GM12878 (cell line): Measurements from ENCODE around the gene SORBS1.

Source experiments
- CREM ChIP-seq: IDR thresholded peaks from 2 replicates; pipeline ENCODE4 v1.6.1; 2014; ENCODE audit warnings: antibody characterized with exemption, low read depth
- EP300 ChIP-seq, 2 experiments: fragments of 150-350 bp in 1 of 2; IDR thresholded peaks; 2 replicates each; pipeline ENCODE4 v1.6.1; 2011 to 2012; ENCODE audit warnings: low read depth in 2 of 2, low read length in 2 of 2, borderline replicate concordance in 1 of 2, improper control_type of control experiment in 1 of 2, inconsistent platforms in 1 of 2; ENCODE audit not compliant: control insufficient read depth in 1 of 2
- JUND ChIP-seq: IDR thresholded peaks from 2 replicates; pipeline ENCODE4 v1.6.1; 2012; ENCODE audit warnings: low read depth, mild to moderate bottlenecking, low read length, improper control_type of control experiment, moderate library complexity
- NR2F1 ChIP-seq: fragments of 450-650 bp; conservative IDR thresholded peaks from 2 replicates; pipeline ENCODE4 v1.6.1; 2017; ENCODE audit warnings: mild to moderate bottlenecking
- POLR2A ChIP-seq: IDR thresholded peaks from 2 replicates; pipeline ENCODE4 v1.6.1; 2011; ENCODE audit warnings: low read depth, mild to moderate bottlenecking, low read length
- RAD21 ChIP-seq: IDR thresholded peaks from 2 replicates; pipeline ENCODE4 v1.6.1; 2011; ENCODE audit warnings: mild to moderate bottlenecking, low read depth, low read length, moderate library complexity; ENCODE audit not compliant: insufficient read depth
- TF ChIP-seq, protein P1 (sequence below): IDR thresholded peaks from 2 replicates; pipeline ENCODE4 v1.6.1; 2011; ENCODE audit warnings: low read depth, mild to moderate bottlenecking, low read length, moderate library complexity, borderline replicate concordance; ENCODE audit errors: extremely low read depth
- TF ChIP-seq, protein P2 (sequence below), 3 experiments: IDR thresholded peaks in 2 of 3; conservative IDR thresholded peaks in 1 of 3; 2 replicates each; pipeline ENCODE4 v1.5.1; 2011; ENCODE audit warnings: low read depth in 3 of 3, low read length in 3 of 3, mild to moderate bottlenecking in 3 of 3, control low read depth in 2 of 3, moderate library complexity in 2 of 3, inconsistent platforms in 1 of 3, mixed read lengths in 1 of 3; ENCODE audit not compliant: control insufficient read depth in 2 of 3, insufficient read depth in 1 of 3; ENCODE audit errors: extremely low read depth in 1 of 3

DNA sequence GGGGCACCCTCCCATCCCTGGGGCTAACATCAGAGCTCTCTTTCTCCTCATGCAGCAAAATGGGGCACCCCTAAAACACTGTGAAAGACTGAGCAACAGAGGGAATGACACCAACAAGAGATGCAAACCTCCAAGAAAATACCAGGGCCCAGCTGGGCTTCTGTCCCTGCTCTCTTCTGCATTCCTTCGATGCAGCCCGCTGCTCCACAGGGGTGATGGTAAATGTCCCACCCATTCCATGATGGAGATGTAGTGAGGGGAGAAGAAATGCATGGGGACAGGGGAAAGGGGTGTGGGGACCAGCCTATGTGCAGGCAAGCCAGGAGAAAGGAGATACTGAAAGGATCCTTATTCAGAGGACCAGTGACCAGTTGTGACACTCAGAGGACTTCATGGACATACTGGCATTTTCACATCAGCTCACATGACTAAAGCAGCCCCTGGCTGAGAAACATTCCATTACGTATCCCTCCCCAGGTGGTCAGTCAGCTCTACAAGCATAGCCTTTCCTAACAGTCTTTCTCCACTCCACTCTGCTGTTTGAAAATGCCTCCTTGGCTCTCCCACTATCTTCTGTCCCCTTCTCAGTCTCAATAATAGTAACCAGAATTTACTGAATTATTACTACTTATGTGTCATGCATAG is 13.3 kb downstream of the SORBS1 start:
- TF ChIP-seq, protein P1, sequence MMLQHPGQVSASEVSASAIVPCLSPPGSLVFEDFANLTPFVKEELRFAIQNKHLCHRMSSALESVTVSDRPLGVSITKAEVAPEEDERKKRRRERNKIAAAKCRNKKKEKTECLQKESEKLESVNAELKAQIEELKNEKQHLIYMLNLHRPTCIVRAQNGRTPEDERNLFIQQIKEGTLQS: no peak
- TF ChIP-seq POLR2A (no peak), RAD21 (no peak), EP300 (IDR thresholded peaks at IDR 0.05; ENCODE audit: borderline replicate concordance in 1 of 2, control insufficient read depth in 1 of 2, low read depth in 2 of 2, low read length in 2 of 2) (no peak), CREM (no peak), JUND (no peak), NR2F1 (no peak)
- TF ChIP-seq, protein P2, sequence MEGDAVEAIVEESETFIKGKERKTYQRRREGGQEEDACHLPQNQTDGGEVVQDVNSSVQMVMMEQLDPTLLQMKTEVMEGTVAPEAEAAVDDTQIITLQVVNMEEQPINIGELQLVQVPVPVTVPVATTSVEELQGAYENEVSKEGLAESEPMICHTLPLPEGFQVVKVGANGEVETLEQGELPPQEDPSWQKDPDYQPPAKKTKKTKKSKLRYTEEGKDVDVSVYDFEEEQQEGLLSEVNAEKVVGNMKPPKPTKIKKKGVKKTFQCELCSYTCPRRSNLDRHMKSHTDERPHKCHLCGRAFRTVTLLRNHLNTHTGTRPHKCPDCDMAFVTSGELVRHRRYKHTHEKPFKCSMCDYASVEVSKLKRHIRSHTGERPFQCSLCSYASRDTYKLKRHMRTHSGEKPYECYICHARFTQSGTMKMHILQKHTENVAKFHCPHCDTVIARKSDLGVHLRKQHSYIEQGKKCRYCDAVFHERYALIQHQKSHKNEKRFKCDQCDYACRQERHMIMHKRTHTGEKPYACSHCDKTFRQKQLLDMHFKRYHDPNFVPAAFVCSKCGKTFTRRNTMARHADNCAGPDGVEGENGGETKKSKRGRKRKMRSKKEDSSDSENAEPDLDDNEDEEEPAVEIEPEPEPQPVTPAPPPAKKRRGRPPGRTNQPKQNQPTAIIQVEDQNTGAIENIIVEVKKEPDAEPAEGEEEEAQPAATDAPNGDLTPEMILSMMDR (IDR thresholded peaks at IDR 0.05 in 2 of 3, conservative IDR thresholded peaks at IDR 0.05 in 1 of 3; ENCODE audit: control insufficient read depth in 2 of 3, extremely low read depth in 1 of 3, insufficient read depth in 1 of 3, low read depth in 3 of 3, low read length in 3 of 3): no peak
